Mesothelial cell of epicardium (in vitro differentiated cells): Measurements from ENCODE around the gene SIT1. TPM values are rescaled to one million over a fixed set of nuclear protein-coding genes. Genes with fewer than 3 reads are reported as not detected.

Source experiments
- DNase-seq, 2 experiments: peaks; one replicate each; pipeline ENCODE4 v3.0.0; 2021; ENCODE audit warnings: low spot score in 2 of 2; ENCODE audit not compliant: unreplicated experiment in 2 of 2
- H3K27ac Mint-ChIP-seq: 2 replicates; pipeline ENCODE4 v1.8.0; 2021; ENCODE audit warnings: mixed read lengths
- H3K27me3 Mint-ChIP-seq: 2 replicates; pipeline ENCODE4 v1.8.0; 2021; ENCODE audit warnings: low read depth, mixed read lengths
- H3K36me3 Mint-ChIP-seq: 2 replicates; pipeline ENCODE4 v1.8.0; 2021; ENCODE audit warnings: mixed read lengths
- H3K4me1 Mint-ChIP-seq: 2 replicates; pipeline ENCODE4 v1.8.0; 2021; ENCODE audit warnings: mixed read lengths
- H3K4me3 Mint-ChIP-seq: 2 replicates; pipeline ENCODE4 v1.8.0; 2021; ENCODE audit warnings: mild to moderate bottlenecking, moderate library complexity, mixed read lengths
- H3K9me3 Mint-ChIP-seq: 2 replicates; pipeline ENCODE4 v1.8.0; 2021; ENCODE audit warnings: mixed read lengths
- microRNA-seq: library from miRNA; unstranded; fragments of <30 nt; microRNA quantifications from one replicate; pipeline ENCODE4 v1.2.0, GENCODE V29; 2021; ENCODE audit warnings: inconsistent platforms, mixed read lengths
- total RNA-seq: library from RNA; stranded (reverse); gene quantifications from 3 replicates; pipeline ENCODE4 v1.2.1, GENCODE V29; 2021
- TF ChIP-seq, protein P1 (sequence below): fragments of 200-600 bp; sonication (generic); IDR thresholded peaks from one replicate; pipeline ENCODE4 v1.5.0; 2021; ENCODE audit warnings: antibody characterized with exemption; ENCODE audit not compliant: unreplicated experiment

Gene SIT1
- total RNA-seq, 1 donor from 2014 or later, result not detected

DNA sequence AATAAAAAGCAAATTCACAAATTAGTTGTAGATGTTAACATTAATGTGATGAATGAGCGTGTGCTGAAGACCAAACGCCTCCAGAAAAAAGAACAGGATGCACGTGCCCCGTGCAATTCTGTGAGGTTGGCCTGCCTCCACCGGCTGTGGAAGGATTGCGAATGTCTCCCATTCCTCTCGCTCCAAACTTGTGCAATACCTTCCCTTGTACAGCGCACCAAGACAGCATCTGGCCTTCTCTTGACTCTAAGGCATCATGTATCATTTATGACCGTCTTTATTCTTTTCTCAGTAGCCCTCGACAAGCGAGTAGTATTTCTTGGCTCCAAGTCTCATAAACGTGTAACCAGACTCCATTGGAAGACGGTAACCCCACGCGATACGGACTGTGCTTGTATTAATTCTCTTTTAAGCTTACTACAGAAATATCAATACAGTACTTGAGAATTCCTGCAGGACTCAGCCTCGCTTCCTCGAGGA lies 47.2 kb downstream of the SIT1 start:
- DNase-seq, result no peak
- Mint-ChIP-seq H3K36me3 (peaks cover 9% of the 10 kb centered on the region), H3K27ac (peak overlapping the region; percentile 98), H3K4me1 (peaks cover 29% of the 10 kb centered on the region), H3K9me3 (no peaks in the 10 kb centered on the region), H3K27me3 (no peaks in the 10 kb centered on the region), H3K4me3 (peak overlapping the region; percentile 92)
- TF ChIP-seq, protein P1, sequence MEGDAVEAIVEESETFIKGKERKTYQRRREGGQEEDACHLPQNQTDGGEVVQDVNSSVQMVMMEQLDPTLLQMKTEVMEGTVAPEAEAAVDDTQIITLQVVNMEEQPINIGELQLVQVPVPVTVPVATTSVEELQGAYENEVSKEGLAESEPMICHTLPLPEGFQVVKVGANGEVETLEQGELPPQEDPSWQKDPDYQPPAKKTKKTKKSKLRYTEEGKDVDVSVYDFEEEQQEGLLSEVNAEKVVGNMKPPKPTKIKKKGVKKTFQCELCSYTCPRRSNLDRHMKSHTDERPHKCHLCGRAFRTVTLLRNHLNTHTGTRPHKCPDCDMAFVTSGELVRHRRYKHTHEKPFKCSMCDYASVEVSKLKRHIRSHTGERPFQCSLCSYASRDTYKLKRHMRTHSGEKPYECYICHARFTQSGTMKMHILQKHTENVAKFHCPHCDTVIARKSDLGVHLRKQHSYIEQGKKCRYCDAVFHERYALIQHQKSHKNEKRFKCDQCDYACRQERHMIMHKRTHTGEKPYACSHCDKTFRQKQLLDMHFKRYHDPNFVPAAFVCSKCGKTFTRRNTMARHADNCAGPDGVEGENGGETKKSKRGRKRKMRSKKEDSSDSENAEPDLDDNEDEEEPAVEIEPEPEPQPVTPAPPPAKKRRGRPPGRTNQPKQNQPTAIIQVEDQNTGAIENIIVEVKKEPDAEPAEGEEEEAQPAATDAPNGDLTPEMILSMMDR, result no peak

DNA sequence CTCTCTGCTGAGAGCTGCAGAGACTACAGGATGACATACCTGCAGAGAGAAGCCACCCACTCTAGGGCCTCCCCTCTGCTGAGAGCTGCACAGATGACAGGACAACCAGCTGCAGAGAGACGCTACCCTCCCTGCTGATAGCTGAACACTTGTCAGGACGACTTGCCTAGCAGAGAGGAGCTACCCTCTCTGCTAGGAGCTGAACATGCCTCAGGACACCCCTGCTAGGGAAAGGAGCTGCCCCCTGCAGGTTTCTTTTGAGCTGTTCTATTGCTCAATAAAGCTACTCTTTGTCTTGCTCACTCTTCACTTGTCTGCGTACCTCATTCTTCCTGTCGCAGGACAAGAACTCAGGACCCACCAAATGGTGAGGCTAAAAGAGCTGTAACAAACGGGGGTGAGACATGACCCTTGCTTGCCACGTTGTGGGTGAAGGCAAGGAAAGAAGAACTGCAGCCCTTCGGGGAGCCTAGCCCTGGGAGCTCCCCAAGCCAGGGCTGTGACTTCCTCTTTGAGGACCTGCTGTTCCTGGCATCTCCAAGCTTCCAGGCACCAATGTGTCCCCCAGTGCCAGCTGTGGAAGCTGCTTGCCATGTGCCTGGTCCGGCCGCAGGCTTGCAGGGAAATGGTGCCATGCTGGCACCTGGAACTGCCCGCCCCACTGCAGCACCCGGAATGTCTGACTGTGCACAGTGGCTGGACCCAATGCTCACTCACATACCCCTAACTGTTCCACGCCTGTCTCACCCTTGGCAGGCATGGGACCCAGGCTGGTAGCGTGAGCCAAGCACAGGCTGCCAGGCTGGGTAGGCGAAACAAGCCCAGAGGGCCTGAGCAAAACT lies 50.7 kb downstream of the SIT1 start:
- no peak for DNase-seq
- H3K27ac Mint-ChIP-seq, result no peak overlapping the region
- peaks cover 4% of the 10 kb centered on the region for H3K9me3 Mint-ChIP-seq
- H3K36me3 Mint-ChIP-seq, result peaks cover 5% of the 10 kb centered on the region
- peaks cover 19% of the 10 kb centered on the region for H3K4me1 Mint-ChIP-seq
- H3K4me3 Mint-ChIP-seq, result no peak overlapping the region
- TF ChIP-seq, protein P1, result no peak
- H3K27me3 Mint-ChIP-seq, result no peaks in the 10 kb centered on the region

Small RNA genes lying within 50 kb of the gene (microRNA-seq; reads per million reads assigned to microRNA genes)
- gene MIR4667, result 3.5 reads per million, percentile 9 among the genes with 10 or more reads in this experiment

Other genes with a start within 250 kb of the SIT1 start
- gene RUSC2, start 160.8 kb downstream of the SIT1 start, total RNA-seq, result 33.5 to 36.1 TPM (median 34.5 TPM) in 3 replicates
- 48.7 to 52.9 TPM (median 49.0 TPM) in 3 replicates for gene TESK1, start 45.7 kb downstream of the SIT1 start, total RNA-seq
- 4.2 to 5.2 TPM (median 4.7 TPM) in 3 replicates for gene CD72, start 32.5 kb downstream of the SIT1 start, total RNA-seq
- 20,234 to 21,305 TPM (median 21,148 TPM) in 3 replicates for gene RMRP, start 7.1 kb upstream of the SIT1 start, total RNA-seq
- gene CCDC107, start 7.4 kb upstream of the SIT1 start, total RNA-seq, result 16.7 to 17.8 TPM (median 17.0 TPM) in 3 replicates
- gene ARHGEF39, start 14.3 kb upstream of the SIT1 start, total RNA-seq, result 6.3 to 8.0 TPM (median 6.5 TPM) in 3 replicates
- 1.1 to 2.3 TPM (median 1.7 TPM) in 3 replicates for gene CA9, start 23.0 kb upstream of the SIT1 start, total RNA-seq
- gene TPM2, start 39.0 kb upstream of the SIT1 start, total RNA-seq, result 289 to 294 TPM (median 291 TPM) in 3 replicates
- gene TLN1, start 81.3 kb upstream of the SIT1 start, total RNA-seq, result 224 to 230 TPM (median 226 TPM) in 3 replicates
- gene CREB3, start 81.7 kb upstream of the SIT1 start, total RNA-seq, result 29.1 to 32.7 TPM (median 31.6 TPM) in 3 replicates
- 81.5 to 84.7 TPM (median 83.9 TPM) in 3 replicates for gene GBA2, start 98.3 kb upstream of the SIT1 start, total RNA-seq
- 32.6 to 34.3 TPM (median 33.9 TPM) in 3 replicates for gene RGP1, start 98.4 kb upstream of the SIT1 start, total RNA-seq
- not detected in 3 replicates for gene MSMP, start 103.3 kb upstream of the SIT1 start, total RNA-seq
- 27.2 to 32.4 TPM (median 30.6 TPM) in 3 replicates for gene NPR2, start 140.7 kb upstream of the SIT1 start, total RNA-seq
- gene SPAG8, start 161.3 kb upstream of the SIT1 start, total RNA-seq, result 0.89 to 1.6 TPM (median 1.4 TPM) in 3 replicates
- gene HINT2, start 164.1 kb upstream of the SIT1 start, total RNA-seq, result 29.3 to 31.3 TPM (median 30.7 TPM) in 3 replicates
- 0.07 TPM in 1 of 3 replicates, not detected in the others for gene FAM221B, start 177.8 kb upstream of the SIT1 start, total RNA-seq
- 44.4 to 47.9 TPM (median 45.0 TPM) in 3 replicates for gene TMEM8B, start 178.3 kb upstream of the SIT1 start, total RNA-seq
- gene OR13J1, start 219.5 kb upstream of the SIT1 start, total RNA-seq, result not detected in 3 replicates